H4 (cell line): Measurements from ENCODE around the gene CFAP99. TPM values are rescaled to one million over a fixed set of nuclear protein-coding genes. Genes with fewer than 3 reads are reported as not detected.

Source experiments
- DNase-seq: peaks from one replicate; pipeline ENCODE4 v3.0.0-alpha.2; 2015; ENCODE audit warnings: low spot score
- total RNA-seq: library from RNA; depleted of rRNA; stranded (reverse); fragments of >200 nt; shearing (Covaris generic); gene quantifications from 2 replicates; pipeline ENCODE4 v1.2.3, GENCODE V29; 2014

The CFAP99 gene
- total RNA-seq, 1 experiment from 2014 or later: not detected

GRCh38 chr4:2411786-2412510, 6.8 kb upstream of the CFAP99 start:
- DNase-seq: no peak

GRCh38 chr4:2412534-2412884, 6.2 kb upstream of the CFAP99 start:
- peak; percentile 69 for DNase-seq

DNA sequence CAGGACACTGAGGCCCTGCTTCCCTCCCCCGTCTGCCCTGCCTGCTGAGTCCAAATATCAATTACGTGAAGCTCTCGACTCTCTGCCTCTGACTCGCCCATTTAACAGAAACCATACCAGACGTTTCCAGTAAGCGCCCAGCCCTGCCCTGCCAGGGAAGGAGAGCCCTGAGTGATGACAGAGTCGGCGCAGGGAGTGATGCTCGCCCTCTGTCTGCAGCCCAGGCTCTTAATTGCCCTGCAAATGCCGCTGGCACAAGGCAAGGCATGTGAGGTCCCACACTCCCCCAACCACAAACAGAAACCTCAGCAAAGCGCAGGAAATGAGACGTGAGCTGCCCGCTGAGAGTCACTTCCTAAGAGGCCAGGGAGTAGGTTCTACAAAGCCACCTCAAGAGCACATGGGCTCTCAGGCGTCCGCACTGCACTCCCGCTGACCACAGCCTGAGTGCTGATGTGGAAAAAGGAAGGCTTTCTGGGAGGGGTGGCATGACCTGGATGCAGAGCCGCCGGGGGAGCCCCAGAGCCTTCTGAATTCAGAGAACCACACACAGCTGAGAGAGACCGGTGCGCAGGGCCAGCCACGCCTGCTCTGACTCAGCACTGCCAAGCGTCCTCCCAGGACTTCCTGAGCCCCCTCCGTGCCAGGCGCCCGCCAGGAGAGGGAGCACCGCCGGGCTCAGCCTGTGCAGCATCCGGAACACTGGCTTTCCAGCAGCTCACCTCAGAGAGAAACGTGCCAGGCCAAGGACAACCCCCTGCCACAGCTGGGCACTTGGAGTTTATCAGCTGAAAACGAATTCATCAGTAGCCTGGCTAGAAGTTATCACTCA, 5.7 kb upstream of the CFAP99 start:
- peak; percentile 100 for DNase-seq

GRCh38 chr4:2413821-2414610, 4.7 kb upstream of the CFAP99 start:
- DNase-seq: peak; percentile 45

DNA sequence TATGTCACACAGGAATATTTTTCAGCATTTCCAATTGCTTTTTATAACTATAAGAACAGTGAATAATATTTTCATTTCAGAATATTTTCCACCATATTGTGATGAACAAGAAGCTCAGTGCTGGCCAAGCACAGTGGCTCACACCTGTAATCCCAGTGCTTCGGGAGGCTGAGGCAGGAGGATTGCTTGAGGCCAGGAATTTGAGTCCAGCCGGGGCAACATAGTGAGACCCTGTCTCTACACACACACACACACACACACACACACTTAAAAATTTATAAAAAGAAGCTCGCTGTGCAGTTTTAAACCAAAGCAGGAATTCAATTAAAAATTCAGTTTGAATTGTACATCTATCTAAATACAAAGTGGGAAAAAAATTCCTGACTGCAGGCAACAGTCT, 3.5 kb upstream of the CFAP99 start:
- no peak for DNase-seq

DNA sequence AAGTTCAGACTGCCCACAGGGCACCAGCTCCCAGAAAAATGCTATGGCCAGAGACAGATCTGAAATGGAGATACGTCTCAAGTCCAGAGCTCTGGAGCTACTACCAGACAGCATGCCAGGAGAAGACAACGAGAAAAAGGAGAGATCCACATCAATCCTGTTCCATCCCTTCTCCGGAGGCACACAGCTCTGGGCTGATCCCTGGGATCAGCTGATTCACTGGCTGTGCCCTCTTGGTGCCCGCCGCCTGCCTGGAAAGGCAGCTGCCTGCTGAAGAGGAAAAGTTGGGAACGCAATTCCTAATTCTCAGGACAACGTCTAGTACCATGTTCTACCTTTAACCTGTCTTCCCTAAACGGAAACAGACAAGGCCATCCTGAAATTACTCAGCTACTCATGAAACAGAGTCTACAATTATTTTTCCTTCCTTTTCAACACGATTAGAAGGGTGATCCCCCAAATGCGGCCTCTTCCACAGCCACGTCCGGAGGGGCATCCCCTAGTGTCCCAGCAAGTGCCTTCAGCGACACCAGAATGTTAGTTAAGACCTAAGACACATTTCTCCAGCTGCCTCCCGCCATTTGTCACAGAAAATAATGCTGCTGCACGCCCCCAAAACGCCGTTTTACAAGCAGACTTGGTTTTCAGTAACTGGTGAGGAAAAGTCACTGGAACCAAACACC, 2.7 kb upstream of the CFAP99 start:
- no peak for DNase-seq

- DNase-seq: no peak
Observed at GRCh38 chr4:2416564-2417225, 2.1 kb upstream of the CFAP99 start.

DNA sequence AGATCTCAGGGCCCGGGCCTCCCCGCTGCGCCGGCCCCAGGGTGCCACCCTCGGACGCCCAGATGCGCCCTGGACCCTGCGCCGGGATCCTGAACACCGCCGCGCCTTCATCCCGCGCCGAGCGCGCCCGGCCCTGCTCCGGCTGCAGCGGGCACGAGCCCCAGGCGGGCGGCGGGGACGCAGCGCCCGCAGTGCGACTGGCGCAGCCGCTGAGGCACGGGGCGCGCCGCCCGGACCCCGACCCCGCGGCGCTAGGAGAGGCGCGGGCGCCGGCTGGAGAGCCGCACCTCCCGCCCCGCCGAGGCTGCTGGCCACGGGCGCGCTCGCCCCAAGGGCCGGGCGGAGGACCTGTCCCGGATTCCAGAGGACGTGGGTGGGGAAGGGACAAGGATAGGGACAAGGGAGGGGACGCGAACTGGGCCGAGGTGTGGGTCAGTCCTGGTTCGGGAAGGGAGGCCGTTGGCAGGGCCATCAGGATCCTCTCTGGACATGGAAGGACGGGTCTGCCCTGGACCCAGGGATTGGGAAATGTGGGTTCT, 1.5 kb upstream of the CFAP99 start:
- no peak for DNase-seq

DNA sequence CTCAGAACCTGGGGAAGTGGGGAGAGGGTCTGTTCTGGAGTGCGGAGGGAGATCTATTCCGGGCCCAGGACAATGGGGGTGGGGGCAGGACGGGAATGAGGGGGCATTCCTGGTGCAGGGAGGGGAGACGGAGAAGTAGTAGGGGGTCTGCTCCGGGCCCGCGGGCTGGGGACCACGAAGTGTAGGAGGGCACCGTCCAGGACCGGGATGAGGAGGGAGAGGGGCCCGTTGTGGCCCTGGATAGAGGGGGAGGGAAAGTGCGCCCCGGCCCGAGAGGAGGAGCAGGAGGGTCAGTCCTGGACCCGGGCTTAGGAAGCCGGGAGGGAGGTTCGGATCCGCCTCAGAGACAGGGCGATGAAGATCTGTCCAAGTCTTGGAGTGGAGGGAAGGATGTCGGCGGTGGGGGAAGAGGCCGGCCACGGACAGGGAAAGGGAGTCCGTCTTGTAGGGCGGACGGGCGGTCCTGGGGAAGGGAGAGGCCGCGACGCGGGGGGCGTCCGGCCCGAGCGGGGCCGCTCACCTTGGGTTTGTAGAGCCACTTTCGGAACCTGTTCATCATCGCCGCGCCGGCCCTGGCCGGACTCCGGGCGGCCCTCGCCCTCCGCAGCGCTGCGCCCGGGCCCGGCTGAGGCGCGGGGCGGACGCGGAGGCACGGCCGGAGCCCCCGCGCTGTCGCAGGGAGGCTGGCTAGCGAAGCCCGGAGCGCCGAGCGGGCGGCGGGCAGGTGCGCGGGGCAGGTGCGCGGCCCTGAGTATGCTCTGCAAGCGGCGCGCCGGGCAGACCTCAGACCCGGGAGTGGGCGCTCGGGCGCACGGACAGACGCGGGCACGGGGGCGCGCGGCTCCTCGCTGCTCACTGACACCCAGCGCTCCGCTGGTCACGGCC, 748 bp upstream of the CFAP99 start, which contains the start of gene ZFYVE28:
ZFYVE28 (minus strand) TSS at position 881 of the 885 bp plus-strand sequence; CDS start at position 559, 322 bp downstream.
- DNase-seq: peak; percentile 41

DNA sequence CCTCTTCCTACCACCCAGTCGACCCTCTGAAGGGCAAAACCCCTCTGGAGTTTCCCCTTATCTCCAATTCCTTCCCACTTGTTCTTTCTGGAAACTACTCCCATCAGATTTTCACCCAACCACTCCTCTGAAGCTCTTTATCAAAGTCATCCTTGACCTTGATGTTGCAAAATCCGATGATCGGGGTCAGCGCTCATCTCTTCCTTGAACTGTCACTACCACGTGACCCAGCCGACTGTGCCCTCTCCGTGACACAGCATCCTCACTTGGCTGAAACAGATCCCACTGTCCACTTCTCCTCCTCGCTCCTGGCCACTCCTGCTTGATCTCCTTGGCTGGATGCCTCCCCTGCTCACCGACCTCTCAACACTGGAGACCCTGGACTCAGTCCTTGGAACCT, 1.1 kb downstream of the CFAP99 start:
- DNase-seq: no peak

DNA sequence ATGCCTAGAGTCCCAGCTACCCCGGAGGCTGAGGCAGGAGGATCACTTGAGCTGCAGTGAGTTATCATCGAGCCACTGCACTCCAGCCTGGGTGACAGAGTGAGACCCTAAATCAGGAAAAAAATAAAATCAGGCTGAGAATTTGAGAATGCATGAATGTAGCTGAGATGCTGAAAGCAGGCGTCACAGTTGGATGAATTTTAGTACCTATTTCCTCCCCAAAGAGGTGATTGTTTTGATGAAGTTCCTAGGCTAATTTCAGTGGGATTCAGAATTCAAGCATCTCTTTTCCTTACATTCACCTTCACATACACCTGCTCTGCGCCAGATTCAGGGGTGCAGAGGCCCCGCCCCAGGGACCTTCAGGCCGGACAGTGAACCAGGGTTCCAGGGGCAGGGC, 3.2 kb downstream of the CFAP99 start:
- no peak for DNase-seq

DNA sequence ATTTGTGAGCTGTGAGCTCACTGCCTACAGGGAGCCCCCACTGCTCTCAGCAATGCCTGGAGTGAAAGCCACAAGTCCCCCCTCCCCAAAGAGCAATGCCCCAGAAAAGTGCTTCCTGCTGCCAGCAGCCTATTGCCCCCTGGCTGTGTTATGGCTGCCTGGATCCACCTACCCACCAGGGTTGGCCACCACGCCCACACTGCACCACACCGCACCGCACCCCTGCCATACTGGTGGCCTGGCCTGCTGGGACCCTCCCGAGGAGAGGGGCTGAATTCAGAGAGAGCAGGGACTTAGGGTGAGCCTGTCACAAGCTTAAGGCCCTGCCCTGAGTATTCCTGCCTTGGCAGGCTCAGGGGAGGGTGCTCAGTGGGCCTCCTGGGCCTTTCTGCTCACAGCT, 4.3 kb downstream of the CFAP99 start:
- no peak for DNase-seq

GRCh38 chr4:2423695-2424094, 4.9 kb downstream of the CFAP99 start:
- DNase-seq: no peak

DNA sequence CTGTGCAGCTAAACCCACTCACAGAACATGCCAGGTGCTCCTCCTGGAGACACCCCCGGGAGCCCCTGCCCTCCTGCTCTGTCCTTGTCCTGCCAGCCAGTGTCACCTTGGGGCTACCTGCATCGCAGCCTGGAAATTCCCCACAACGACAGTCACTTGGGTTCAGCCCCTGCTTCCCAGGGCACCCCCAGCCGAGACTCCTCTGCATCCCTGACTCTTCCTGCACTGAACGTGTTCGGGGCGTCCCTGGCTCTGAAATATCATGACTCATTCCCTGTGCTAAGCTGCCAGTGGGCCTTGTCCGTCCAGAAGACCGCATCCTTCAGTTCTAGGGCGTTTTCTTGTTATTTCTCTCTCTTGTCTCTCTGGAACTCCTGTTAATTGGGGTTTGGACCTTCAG, 5.8 kb downstream of the CFAP99 start:
- DNase-seq: no peak

- DNase-seq: no peak
Observed at GRCh38 chr4:2425386-2426068, 6.8 kb downstream of the CFAP99 start.

DNA sequence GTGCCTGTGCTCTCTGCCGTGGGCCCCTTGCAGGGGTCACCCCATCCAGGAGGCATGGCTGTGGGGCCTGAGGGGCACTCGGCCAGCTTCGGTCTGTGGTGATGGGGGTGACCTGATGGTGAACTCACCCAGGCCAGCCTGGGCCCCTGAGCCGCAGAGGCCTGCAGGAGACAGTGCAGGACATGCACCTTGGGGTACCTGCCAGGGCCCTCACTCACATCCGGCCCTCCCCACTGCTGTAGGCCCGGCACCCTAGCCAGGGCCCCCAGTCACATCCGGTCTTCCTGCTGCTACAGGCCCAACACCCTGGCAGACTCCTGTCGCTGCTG, 7.3 kb downstream of the CFAP99 start:
- DNase-seq: no peak

- DNase-seq: no peak
Observed at GRCh38 chr4:2426711-2427275, 8.0 kb downstream of the CFAP99 start.

GRCh38 chr4:2427383-2428334, 8.9 kb downstream of the CFAP99 start:
- no peak for DNase-seq
